Pulmonary artery endothelial cell (primary cell): ENCODE data around the gene CDC14B. TPM values are rescaled to one million over a fixed set of nuclear protein-coding genes. Genes with fewer than 3 reads are reported as not detected.

Experiments
- total RNA-seq: library from RNA; depleted of rRNA; stranded (reverse); fragments of >200 nt; gene quantifications from 2 replicates; pipeline ENCODE4 v1.2.3, GENCODE V29; 2014

Gene CDC14B
- total RNA-seq, 1 donor from 2014 or later = 0.53 TPM

Other genes with a start within 250 kb of the CDC14B start
- 20.9 and 24.5 TPM in 2 replicates for gene SLC35D2, start 236.1 kb downstream of the CDC14B start, total RNA-seq
- gene ZNF367, start 201.5 kb downstream of the CDC14B start, total RNA-seq = 10.0 and 16.8 TPM in 2 replicates
- 8.9 and 9.8 TPM in 2 replicates for gene HABP4, start 169.7 kb downstream of the CDC14B start, total RNA-seq
- 22.9 and 25.1 TPM in 2 replicates for gene PRXL2C, start 35.5 kb upstream of the CDC14B start, total RNA-seq
- 10.6 and 18.8 TPM in 2 replicates for gene ZNF510, start 158.2 kb upstream of the CDC14B start, total RNA-seq
- gene ZNF782, start 234.7 kb upstream of the CDC14B start, total RNA-seq = 2.9 and 4.2 TPM in 2 replicates